ENCODE measurements around the gene KHSRP. TPM values are rescaled to one million over a fixed set of nuclear protein-coding genes. Genes with fewer than 3 reads are reported as not detected.
"Not testable (repeated sequence)": the region's sequence is repeated elsewhere in the genome, so short reads cannot be mapped to it uniquely, and the experiment has no call there.

Gene KHSRP
- polyA plus RNA-seq, 4 donors, result 283 to 338 (median 293) TPM

DNA sequence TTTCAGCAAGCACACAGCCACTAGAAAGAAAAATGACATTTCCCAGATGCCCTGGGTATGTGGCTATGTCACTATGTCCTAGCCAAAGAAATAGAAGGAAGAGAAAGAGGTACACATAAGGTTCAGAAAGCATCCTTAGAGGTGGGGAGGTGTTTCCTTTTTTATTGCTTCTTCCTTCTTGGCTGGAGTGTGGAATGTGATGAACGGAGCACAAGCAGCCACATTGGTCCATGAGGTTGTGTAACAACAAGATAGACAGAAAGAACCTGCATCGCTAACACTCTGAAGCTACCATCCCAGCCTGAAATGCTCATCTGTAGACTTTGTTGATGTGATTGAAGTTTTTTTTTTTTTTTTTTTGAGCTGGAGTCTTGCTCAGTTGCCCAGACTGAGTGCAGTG is 28.3 kb upstream of the KHSRP start:
- DNase-seq (ENCODE audit: low read depth in 4 of 4, low spot score in 3 of 4), result no peak

DNA sequence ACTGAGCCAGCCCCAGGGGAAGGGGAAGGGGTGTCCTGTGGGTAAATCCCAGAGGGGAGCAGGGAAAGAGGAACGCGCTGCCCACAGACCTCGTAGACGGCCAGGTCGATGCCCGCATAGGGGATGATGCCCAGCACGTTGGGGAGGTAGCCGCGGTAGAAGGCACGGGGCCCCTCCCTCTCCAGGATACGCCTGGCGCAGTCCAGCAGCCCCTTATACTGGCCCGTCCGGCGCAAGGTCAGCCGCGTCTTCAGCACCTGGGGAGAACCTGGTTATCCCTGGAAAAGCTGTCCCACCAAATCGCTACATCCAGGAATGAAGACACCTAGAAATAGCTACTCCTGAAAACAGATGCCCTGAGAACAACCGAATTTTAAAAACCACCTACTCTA is 27.6 kb upstream of the KHSRP start:
- no peak for DNase-seq (ENCODE audit: low read depth in 4 of 4, low spot score in 3 of 4)

DNA sequence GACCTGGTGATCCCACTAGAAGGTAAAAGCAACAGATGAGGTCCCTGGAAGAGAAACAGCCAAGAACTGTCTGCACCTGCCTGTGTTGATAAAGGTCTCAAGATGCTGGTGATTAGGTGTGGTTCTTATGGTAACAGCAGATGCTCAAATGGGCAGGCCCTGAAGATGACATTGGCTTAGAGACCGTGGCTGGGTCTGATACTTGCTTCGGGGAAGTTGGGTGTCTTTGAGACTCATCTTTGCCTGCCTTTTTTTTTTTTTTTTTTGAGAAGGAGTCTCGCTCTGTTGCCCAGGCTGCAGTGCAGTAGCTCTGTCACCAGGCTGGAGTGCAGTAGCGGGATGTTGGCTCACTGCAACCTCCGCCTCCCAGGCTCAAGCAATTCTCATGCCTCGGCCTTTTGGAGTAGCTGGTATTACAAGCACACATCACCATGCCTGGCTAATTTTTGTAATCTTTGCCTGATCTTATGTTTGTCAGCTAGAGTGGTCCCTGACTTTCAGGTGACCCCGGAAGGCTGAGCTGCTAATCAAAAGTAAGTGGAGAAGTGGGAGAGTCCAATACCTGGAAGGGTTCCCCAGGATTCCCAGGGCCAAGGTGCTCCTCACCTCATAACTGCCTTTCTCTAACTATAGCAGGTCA is 27.1 kb upstream of the KHSRP start:
- no peak for DNase-seq (ENCODE audit: low read depth in 4 of 4, low spot score in 3 of 4)

DNA sequence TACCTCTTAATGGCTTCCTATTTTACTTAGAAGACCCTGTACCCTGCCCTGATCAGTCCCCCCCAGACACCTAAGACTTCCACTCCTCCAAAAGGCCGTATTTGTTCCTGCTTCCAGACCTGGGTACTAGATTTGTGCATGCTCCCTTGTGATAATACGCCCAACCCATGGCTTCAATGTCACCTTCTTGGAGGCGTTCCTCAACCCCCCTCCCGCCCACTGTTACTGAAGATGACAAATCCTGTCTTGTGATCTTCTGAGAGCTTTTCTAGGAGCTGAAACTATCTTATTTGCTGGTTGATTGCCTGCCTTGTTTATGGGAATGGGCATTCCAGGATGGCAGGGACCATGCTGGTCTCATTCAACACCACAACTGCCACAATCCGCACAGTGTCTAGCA is 25.6 kb upstream of the KHSRP start:
- no peak for DNase-seq (ENCODE audit: low read depth in 4 of 4, low spot score in 3 of 4)

DNA sequence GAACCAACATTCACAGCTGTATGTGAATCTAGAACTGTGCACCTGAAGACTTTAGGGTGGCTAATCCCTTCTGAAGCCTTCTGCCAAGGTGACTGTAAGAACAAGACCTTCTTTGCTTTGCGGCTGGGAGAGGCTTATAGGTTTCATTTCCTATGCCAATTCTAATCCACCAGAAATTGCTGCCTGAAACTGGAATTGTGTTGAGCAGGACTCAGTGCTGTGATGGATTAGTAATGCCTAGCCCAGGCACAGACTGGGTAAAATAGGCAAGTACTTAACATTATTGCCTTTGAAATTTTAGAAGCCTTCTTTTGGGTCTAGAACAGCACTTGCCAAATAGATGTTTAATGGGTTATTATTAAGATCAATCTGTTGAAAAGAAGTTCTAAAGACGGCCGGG is 23.4 kb upstream of the KHSRP start:
- DNase-seq (ENCODE audit: low read depth in 4 of 4, low spot score in 3 of 4), result no peak

DNA sequence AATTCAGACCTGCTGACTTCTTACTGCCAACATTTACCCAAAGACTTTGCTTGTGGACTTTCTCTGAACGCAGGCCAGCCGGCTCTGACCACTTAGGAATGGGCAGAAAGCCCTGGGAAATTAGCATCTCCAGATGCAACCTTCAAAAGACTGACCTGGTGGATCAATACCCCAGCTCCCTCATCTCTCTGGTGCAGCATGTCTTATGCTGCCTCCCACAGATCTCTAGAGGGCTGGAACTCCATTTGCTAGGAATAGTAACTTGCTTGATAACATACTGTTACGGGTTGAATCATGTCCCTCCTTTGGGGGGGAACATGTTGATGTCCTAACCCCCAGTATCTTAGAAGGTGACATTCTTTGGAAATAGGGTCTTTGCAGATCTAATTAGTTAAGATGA is 21.8 kb upstream of the KHSRP start:
- no peak for DNase-seq (ENCODE audit: low read depth in 4 of 4, low spot score in 3 of 4)

DNA sequence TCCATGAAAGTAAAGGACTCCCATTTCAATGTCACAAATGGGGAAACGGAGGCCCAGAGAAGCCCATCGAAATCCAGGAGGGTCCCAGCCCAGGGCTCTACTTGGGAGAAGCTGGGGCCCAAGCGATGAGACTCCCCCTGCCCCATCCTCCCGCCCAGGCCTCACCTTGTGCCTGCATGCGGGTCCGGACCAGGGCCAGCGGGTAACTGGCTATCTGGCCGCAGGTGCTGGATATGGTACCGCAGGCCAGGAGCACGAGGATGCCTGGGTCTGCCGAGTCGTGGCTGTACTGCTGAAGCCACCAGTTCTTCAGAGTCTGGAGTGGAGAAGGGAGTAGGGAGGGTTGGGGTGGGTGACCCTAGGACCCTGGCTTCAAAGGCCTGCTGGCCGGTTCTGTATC is 19.4 kb upstream of the KHSRP start:
- DNase-seq (ENCODE audit: low read depth in 4 of 4, low spot score in 3 of 4), result no peak

DNA sequence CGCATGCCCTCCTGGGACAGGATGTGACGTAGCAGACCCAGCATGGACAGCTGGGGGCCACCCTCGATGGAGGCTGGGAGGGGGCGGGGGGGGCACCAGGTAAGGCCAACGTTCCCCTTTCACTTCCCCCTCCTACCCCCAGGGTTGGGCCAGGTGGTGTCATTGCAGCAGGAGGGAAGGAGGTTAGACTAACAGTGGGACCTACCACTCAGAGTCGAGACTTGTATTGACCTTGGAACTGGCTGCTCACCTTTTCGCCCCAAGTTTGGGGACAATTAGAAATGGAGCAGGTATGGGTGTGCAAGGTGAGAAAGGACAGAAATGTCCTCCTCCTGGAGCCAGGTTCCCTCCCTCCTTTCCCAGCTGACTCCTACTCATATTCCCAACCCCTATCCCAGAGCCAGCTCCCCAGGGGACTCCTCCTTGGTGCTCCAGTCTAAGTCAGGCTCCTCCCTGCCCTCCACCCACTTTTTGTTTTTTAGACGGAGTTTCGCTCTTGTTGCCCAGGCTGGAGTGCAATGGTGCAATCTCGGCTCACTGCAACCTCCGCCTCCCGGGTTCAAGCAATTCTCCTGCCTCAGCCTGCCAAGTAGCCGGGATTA is 17.6 kb upstream of the KHSRP start:
- DNase-seq (ENCODE audit: low read depth in 4 of 4, low spot score in 3 of 4), result no peak

DNA sequence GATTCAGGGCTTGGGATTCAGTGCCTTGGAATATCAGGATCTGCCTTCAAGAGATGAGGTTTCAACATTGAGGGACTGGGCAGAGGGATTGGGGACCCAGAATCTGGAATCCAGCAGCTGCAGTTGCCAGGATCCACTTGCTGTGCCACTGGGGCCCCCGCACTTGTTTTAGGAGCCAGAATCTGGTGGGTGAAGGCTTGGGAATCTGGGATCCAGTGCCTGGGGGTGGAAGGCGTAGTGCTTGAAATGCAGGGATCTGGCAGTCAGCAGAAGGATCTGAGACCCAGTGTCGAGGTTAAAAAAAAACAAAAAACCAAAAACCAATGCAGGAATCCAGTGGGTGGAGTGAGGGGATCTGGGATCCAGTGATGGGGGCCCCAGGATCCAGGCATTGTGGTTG is 16.3 kb upstream of the KHSRP start:
- DNase-seq (ENCODE audit: low read depth in 4 of 4, low spot score in 3 of 4), result no peak

DNA sequence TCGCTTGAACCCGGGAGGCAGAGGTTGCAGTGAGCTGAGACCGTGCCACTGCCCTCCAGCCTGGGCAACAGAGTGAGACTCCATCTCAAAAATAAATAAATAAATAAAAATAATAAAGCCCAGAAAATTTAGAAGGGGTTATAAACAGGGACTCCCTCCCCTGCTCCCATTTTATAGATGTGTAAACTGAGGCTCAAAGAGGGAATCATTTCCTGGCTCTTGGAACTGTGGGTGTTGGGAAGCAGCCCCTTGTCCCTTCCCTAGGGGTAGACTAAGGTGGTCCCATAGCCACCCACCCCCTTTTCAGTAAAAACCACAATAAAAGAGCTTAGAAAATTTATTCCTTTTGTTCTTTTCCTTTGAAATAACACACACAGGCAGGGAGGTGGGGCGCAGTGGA is 15.1 kb upstream of the KHSRP start:
- no peak for DNase-seq (ENCODE audit: low read depth in 4 of 4, low spot score in 3 of 4)

DNA sequence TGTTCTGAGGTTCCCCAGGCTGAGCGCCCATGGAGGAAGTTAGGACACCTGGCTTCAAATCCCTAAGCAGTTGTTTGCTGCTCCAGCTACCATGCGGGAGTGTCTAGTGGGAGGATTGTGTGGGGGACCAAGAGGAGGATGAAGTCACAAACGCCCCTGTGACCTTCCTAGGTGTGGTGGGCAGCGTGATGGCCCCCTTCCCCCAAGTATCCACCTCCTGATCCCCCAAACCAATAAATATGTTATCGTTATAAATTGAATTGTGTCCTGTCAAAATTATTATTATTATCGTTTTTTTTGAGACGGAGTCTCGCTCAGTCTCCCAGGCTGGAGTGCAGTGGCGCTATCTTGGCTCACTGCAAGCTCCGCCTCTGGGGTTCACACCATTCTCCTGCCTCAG is 9.1 kb upstream of the KHSRP start, which contains the start of gene SLC25A41:
Gene SLC25A41, minus strand, starts transcription at position 101 of the 400 bp plus-strand sequence. Its CDS starts 70 bp downstream, at position 31.
- no peak for DNase-seq (ENCODE audit: low read depth in 4 of 4, low spot score in 3 of 4)

DNA sequence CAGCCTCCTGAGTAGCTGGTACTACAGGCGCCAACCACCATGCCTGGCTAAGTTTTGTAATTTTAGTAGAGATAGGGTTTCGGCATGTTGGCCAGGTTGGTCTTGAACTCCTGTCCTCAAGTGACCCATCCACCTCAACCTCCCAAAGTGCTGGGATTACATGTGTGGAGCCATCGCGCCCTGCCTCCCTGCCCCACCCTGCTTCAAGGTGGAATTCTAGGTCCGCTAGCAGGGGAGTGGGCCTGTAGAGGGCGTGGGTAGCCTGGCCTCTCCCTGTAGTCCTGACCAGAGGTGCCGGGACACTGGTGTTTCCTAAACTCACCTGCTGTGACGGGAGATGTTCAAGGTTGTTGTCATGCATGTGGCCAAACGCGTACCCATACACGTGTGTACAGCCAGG is 8.6 kb upstream of the KHSRP start:
- DNase-seq (ENCODE audit: low read depth in 4 of 4, low spot score in 3 of 4), result no peak

DNA sequence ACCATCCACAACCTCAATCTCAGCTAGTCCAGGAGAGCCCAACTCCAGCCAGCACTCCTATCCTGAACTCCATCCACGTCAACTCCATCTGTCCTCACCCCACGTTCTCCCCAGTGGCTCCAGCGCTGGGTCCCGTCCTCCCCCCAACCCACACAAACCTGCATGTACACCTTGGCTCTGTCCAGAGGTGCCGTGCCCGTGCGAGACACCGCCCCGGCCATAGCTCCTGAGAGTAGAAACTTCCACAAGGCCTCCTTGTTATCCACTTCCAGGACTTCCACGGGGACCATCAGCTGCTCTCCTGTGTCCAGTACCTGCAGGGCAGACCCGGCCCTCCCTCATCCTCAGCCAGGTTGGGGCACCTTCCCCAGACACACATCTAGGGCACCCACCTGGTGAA is 7.3 kb upstream of the KHSRP start:
- no peak for DNase-seq (ENCODE audit: low read depth in 4 of 4, low spot score in 3 of 4)

DNA sequence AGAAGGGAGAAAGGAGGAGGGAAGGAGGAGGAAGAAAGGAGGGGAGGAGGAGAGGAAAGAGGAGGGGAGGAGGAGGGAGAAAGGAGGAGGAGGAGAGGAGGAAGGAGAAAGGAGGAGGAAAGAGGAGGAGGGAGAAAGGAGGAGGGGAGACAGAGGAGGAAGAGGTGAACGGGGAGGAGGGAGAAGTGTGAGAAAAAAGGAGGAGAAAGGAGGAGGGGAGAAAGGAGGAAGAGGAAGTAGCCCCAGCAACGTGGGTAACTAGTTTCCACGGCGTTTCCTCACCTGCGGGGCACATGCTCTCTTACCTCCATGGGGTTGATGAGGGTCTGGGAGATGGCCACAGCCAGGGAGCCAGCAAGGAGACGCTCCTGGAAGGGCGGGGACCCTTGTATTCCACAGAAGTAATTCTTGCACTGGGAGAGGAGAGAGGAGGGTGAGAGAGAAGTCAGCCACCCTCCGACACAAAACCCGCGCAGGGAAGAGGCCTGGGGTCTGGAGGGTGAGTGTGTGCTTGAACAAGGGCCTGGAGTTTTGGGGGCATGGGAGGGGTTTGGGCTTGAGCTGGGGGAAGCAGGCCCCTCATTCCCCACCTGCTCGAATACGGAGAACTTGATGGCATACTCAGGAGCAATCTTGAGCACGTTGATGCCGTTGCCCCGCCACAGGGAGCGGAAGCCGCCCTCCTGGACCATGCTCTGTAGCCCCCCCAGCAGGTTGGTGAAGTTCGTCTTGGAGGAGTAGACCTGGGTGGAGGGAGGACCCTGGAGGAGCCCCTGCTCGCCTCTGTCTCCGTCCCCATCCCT is 5.0 kb upstream of the KHSRP start:
- no peak for DNase-seq (ENCODE audit: low read depth in 4 of 4, low spot score in 3 of 4)

DNA sequence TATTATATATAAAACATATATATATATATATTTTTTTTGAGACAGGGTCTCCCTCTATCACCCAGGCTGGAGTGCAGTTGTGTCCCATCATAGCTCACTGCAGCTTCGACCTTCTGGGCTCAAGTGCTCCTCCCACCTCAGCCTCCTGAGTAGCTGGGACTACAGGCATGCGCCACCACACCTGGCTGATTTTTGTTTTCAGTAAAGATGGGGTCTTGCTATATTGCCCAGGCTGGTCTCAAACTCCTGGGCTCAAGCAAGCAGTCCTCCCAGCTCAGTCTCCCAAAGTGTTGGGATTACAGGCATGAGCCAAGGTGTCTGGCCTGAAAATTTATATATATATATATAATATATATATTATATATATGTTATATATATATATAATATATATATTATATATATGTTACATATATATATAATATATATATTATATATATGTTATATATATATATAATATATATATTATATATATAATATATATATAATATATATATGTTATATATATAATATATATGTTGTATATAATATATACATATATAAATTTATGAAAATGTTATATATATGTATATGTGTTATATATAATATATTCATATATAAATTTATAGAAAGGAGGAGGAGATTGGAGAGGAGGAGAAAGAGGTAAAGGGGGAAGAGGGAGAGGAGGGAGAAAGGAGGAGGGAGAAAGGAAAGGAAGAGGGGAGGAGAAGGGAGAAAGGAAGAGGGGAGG is 4.2 kb upstream of the KHSRP start:
- DNase-seq (ENCODE audit: low read depth in 4 of 4, low spot score in 3 of 4), result not testable (repeated sequence)

DNA sequence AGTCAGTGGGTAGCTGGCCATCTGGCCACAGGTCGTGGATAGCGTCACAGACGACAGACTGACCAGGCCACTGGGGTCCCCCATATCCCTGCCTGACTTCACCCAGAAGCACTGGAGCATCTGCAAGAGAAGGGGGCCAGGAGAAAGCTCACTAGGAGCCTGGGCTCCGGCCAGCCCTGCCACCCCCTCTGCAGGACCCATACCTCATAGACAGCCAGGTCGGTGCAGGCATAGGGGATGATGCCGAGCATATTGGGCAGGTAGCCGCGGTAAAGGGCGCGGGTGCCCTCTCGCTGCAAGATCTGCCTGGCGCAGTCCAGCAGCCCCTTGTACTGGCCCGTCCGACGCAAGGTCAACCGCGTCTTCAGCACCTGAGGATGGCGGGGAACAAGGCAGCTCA is 2.5 kb upstream of the KHSRP start:
- no peak for DNase-seq (ENCODE audit: low read depth in 4 of 4, low spot score in 3 of 4)

DNA sequence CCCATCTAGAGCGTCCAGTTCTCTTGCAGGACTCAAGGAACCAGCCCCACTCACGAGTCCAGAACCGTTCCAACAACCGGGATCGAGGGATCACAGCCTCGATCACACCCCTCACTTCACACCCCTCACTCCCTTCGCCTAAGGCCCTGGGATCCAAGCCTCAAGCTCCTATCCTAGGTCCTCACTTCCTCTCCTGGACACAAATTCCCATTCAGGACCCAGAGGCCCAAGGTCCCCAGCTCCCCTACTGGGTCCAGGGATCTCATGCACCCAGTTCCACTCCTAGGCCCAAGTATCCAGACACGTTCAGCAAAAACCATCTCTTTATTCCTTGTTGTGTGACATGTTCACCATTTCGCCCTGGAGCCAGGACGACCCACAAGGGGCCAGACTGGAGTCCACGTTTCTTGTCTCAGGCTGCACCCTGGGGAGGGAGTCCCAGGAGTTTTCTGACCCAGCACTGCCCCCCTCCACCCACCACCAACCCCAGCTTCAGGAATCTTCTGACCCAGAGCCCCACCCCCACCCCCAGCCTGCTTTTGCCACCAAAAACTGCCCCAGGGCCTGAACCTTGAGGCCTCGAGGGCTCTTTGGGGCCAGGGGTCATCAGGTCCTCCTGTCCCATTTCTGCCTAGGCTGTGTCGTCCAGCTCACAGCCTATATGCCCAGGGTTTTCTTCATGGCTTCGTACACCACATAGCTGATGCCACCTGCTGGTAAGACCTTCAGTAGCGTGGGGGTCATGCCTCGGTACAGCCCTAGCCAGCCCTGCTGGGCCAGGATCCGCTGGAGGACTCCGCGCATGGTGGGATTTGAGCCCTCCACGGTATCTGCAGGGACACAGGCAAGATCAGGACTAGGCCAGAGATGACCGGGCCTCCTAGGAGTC is 1.4 kb upstream of the KHSRP start:
- no peak for DNase-seq (ENCODE audit: low read depth in 4 of 4, low spot score in 3 of 4)

DNA sequence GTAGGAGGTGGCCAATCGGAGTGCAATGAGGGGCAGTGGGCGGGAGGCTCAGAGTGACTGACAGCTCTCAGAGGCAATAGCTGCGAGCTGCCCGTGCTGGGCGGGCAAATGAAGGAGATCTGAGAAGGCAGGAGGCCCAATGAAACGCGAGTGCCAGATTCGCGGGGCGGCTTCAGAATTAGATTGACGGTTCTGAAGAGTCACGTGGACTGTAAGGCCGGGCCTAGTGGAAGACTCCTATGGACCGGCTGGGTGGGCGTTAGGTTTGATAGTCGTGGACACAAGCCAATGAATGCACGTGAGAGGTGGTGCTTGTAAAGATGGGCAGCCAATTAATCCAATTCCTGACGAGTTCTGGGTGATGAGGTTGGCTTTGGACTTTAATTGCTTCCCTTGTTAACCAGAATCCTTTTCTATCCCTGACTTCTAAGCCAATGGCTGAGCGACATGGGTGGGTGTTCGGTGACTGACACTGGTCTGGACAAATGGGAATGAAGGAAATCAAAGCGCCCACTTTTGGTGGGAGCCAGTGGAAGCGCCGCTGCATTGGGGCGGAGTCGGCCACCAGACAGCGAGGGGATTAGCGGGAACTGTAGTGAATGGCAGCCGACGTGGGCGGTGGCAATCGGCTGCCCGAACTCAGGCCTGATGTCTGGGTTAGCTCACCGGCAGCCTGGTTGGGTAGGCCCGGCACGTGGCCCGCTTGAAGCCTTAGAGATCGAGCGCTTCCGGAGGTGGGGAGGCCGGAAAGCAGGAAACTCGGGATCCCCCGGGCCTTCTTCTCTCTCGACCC is 524 bp upstream of the KHSRP start:
- peak; percentile 99 to 100 (median 100) for DNase-seq (ENCODE audit: low read depth in 4 of 4, low spot score in 3 of 4)

DNA sequence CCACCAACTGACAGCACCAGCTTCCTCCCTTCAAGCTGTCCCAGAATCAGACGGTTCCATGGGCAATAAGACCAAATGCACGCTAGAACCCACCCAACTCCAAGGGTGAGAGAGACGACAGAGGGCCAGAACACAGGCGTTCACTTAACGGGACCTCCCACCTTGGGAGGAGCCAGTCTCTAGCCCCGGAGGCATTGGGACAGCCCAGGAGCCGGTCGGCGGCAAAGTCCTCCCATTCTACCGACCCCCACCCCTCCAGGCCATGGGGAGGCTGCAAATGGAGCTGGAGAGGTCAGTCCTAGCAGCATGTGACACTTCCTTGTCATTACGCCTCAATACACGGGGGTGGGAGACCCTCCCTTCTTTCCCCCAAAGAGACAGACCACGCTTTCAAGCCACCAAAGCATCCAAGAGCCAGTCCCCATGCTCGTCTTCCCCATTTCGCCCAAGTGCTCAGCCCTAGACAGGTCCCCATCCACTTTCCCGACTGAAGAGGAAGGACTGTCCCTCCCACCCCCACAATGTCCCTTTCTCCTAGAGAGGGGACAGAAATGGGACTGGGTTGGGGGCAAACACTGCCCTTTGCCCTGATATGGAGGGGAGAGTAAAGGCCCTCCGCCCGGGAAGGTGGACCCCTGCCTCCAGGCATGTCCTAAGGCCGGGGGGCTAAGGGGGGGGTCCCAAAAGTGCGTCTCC is 964 bp downstream of the KHSRP start:
- DNase-seq (ENCODE audit: low read depth in 4 of 4, low spot score in 3 of 4), result no peak

Measured in right renal pelvis (tissue), 4 donors.